SK-N-SH (cell line): ENCODE measurements around the gene NCKAP5. TPM values are rescaled to one million over a fixed set of nuclear protein-coding genes. Genes with fewer than 3 reads are reported as not detected.

Experiments
- CTCF ChIA-PET: fragments of 300-600, 350-600 bp; formaldehyde crosslinking; extraction: SDS; loops from one replicate; lab custom pipeline; 2021; lab: Yijun Ruan, JAX
- POLR2A ChIA-PET: fragments of 350-600 bp; sonication (Branson Sonifier 250); formaldehyde crosslinking; extraction: SDS; loops from one replicate; lab custom pipeline; 2020; ENCODE audit warnings: antibody characterized with exemption, inconsistent platforms; lab: Yijun Ruan, JAX
- DNase-seq: peaks from one replicate; pipeline ENCODE4 v3.0.0; 2012
- H2AFZ ChIP-seq: fragments of 200-600 bp; sonication (generic); 2 replicates; pipeline ENCODE4 v1.8.1; 2016; ENCODE audit warnings: antibody characterized with exemption, mild to moderate bottlenecking, low read depth
- H3F3A ChIP-seq: fragments of 200-600 bp; sonication (generic); replicated peaks from 2 replicates; pipeline ENCODE3; 2016; ENCODE audit warnings: antibody characterized with exemption, mild to moderate bottlenecking; ENCODE audit not compliant: insufficient read depth
- H3K27ac ChIP-seq, 2 experiments: fragments of 200-500 bp in 1 of 2; fragments of 200-600 bp in 1 of 2; sonication (Bioruptor generic) in 1 of 2; sonication (generic), shearing (Covaris generic) in 1 of 2; 2 replicates each; pipeline versions ENCODE4 v1.5.1 to v1.6.1; 2014 to 2016; ENCODE audit warnings: low read depth in 2 of 2, inconsistent platforms in 1 of 2, low read length in 1 of 2, mild to moderate bottlenecking in 1 of 2, mixed read lengths in 1 of 2
- H3K27me3 ChIP-seq: fragments of 200-600 bp; sonication (generic), shearing (Covaris generic); 2 replicates; pipeline ENCODE4 v1.6.1; 2016; ENCODE audit warnings: mixed run types; ENCODE audit not compliant: insufficient read depth
- H3K36me3 ChIP-seq, 2 experiments: fragments of 200-500 bp in 1 of 2; fragments of 200-600 bp in 1 of 2; sonication (Bioruptor generic) in 1 of 2; sonication (generic) in 1 of 2; replicated peaks in 1 of 2; 2 replicates each; pipeline versions ENCODE3 to v1.5.1; 2014 to 2016; ENCODE audit warnings: low read length in 1 of 2, mild to moderate bottlenecking in 1 of 2; ENCODE audit not compliant: insufficient read depth in 2 of 2, control insufficient read depth in 1 of 2
- H3K4me1 ChIP-seq, 2 experiments: fragments of 200-500 bp in 1 of 2; fragments of 200-600 bp in 1 of 2; sonication (Bioruptor generic) in 1 of 2; sonication (generic), shearing (Covaris generic) in 1 of 2; 2 replicates each; pipeline versions ENCODE4 v1.5.1 to v1.6.1; 2014 to 2016; ENCODE audit warnings: low read depth in 1 of 2, low read length in 1 of 2, mixed run types in 1 of 2; ENCODE audit not compliant: insufficient read depth in 2 of 2, control insufficient read depth in 1 of 2
- H3K4me2 ChIP-seq: fragments of 200-600 bp; sonication (generic), shearing (Covaris generic); 2 replicates; pipeline ENCODE4 v1.6.1; 2017; ENCODE audit warnings: mixed run types
- H3K4me3 ChIP-seq, 2 experiments: fragments of 200-500 bp in 1 of 2; fragments of 200-600 bp in 1 of 2; sonication (Bioruptor generic) in 1 of 2; sonication (generic), shearing (Covaris generic) in 1 of 2; 2 replicates each; pipeline versions ENCODE4 v1.5.1 to v1.8.1; 2014 to 2016; ENCODE audit warnings: low read depth in 2 of 2, inconsistent platforms in 1 of 2, low read length in 1 of 2, mild to moderate bottlenecking in 1 of 2, mixed read lengths in 1 of 2, moderate library complexity in 1 of 2
- H3K79me2 ChIP-seq: fragments of 200-600 bp; sonication (generic); 2 replicates; pipeline ENCODE4 v1.8.1; 2017; ENCODE audit warnings: mild to moderate bottlenecking; ENCODE audit not compliant: insufficient read depth
- H3K9ac ChIP-seq: fragments of 200-600 bp; sonication (generic); 2 replicates; pipeline ENCODE4 v1.6.1; 2017; ENCODE audit warnings: mixed run types
- H3K9me2 ChIP-seq: fragments of 200-600 bp; sonication (generic); 2 replicates; pipeline ENCODE4 v1.6.1; 2017; ENCODE audit warnings: mixed run types
- H3K9me3 ChIP-seq: fragments of 200-600 bp; sonication (generic); 2 replicates; pipeline ENCODE4 v1.6.1; 2017; ENCODE audit warnings: mixed run types, mild to moderate bottlenecking, moderate library complexity
- H4K20me1 ChIP-seq: fragments of 200-600 bp; sonication (generic); 2 replicates; pipeline ENCODE4 v1.6.1; 2017; ENCODE audit warnings: mild to moderate bottlenecking, mixed run types; ENCODE audit not compliant: insufficient read depth
- EP300 ChIP-seq, 2 experiments: IDR thresholded peaks; 2 replicates each; pipeline versions ENCODE4 v1.4.0 to v1.6.1; 2012; ENCODE audit warnings: borderline replicate concordance in 1 of 2, low read depth in 1 of 2, low read length in 1 of 2
- MEF2A ChIP-seq: IDR thresholded peaks from 2 replicates; pipeline ENCODE4 v1.4.0; 2012; ENCODE audit warnings: low read depth, borderline replicate concordance
- NFIC ChIP-seq: IDR thresholded peaks from 2 replicates; pipeline ENCODE4 v1.4.0; 2012; ENCODE audit warnings: borderline replicate concordance
- NRF1 ChIP-seq: IDR thresholded peaks from 2 replicates; pipeline ENCODE4 v1.6.1; 2012; ENCODE audit warnings: low read depth, mild to moderate bottlenecking, low read length
- RAD21 ChIP-seq: IDR thresholded peaks from 2 replicates; pipeline ENCODE4 v1.6.1; 2012; ENCODE audit warnings: mild to moderate bottlenecking, low read length
- RFX5 ChIP-seq: IDR thresholded peaks from 2 replicates; pipeline ENCODE4 v1.6.1; 2012; ENCODE audit warnings: mild to moderate bottlenecking, improper control_type of control experiment, low read length
- SMC3 ChIP-seq: IDR thresholded peaks from 2 replicates; pipeline ENCODE4 v1.6.1; 2012; ENCODE audit warnings: low read depth, low read length, improper control_type of control experiment
- TAF1 ChIP-seq: IDR thresholded peaks from 2 replicates; pipeline ENCODE4 v1.6.1; 2012; ENCODE audit warnings: low read depth, mild to moderate bottlenecking, low read length, moderate library complexity, borderline replicate concordance
- USF1 ChIP-seq: IDR thresholded peaks from 2 replicates; pipeline ENCODE4 v1.4.0; 2012; ENCODE audit warnings: low read depth, borderline replicate concordance
- WGBS: methylation state at CpG from one replicate; pipeline ENCODE4 v1.1.6; 2017; ENCODE audit warnings: low lambda C conversion rate; 5-methylcytosine and 5-hydroxymethylcytosine counted together
- polyA plus RNA-seq, 3 experiments: library from polyadenylated mRNA; depleted of rRNA; stranded (reverse); fragments of >200 nt; gene quantifications; 2 replicates each; pipeline ENCODE4 v1.2.3, GENCODE V29; 2012
- TF ChIP-seq, protein P1 (sequence below): IDR thresholded peaks from 2 replicates; pipeline ENCODE4 v1.4.0; 2012; ENCODE audit warnings: low read depth
- TF ChIP-seq, protein P2 (sequence below): IDR thresholded peaks from 2 replicates; pipeline ENCODE4 v1.4.0; 2012; ENCODE audit warnings: low read depth, borderline replicate concordance
- TF ChIP-seq, protein P3 (sequence below): IDR thresholded peaks from 2 replicates; pipeline ENCODE4 v1.6.1; 2012; ENCODE audit warnings: mild to moderate bottlenecking, low read depth, low read length, moderate library complexity
- TF ChIP-seq, protein P4 (sequence below): fragments of 200-600 bp; sonication (generic); IDR thresholded peaks from 2 replicates; pipeline ENCODE4 v1.6.1; 2017; ENCODE audit warnings: antibody characterized with exemption, mild to moderate bottlenecking, moderate library complexity

NCKAP5 gene
- polyA plus RNA-seq, 1 of the 3 experiments (the other 2 are of a cell fraction) = 0.02 TPM

GRCh38 chr2:133561045-133561852, 7.0 kb downstream of the NCKAP5 start:
- Histone ChIP-seq H3K27me3 (no peaks in the 10 kb centered on the region), H3K79me2 (no peaks in the 10 kb centered on the region), H3K9ac (no peak overlapping the region)
- peak; percentile 88 for TF ChIP-seq RAD21
- no peak for TF ChIP-seq RFX5
- no peak for TF ChIP-seq EP300 (IDR thresholded peaks at IDR 0.05; ENCODE audit: borderline replicate concordance in 1 of 2, low read depth in 1 of 2, low read length in 1 of 2)
- TF ChIP-seq, protein P1, sequence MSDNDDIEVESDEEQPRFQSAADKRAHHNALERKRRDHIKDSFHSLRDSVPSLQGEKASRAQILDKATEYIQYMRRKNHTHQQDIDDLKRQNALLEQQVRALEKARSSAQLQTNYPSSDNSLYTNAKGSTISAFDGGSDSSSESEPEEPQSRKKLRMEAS = no peak
- TF ChIP-seq, protein P2, sequence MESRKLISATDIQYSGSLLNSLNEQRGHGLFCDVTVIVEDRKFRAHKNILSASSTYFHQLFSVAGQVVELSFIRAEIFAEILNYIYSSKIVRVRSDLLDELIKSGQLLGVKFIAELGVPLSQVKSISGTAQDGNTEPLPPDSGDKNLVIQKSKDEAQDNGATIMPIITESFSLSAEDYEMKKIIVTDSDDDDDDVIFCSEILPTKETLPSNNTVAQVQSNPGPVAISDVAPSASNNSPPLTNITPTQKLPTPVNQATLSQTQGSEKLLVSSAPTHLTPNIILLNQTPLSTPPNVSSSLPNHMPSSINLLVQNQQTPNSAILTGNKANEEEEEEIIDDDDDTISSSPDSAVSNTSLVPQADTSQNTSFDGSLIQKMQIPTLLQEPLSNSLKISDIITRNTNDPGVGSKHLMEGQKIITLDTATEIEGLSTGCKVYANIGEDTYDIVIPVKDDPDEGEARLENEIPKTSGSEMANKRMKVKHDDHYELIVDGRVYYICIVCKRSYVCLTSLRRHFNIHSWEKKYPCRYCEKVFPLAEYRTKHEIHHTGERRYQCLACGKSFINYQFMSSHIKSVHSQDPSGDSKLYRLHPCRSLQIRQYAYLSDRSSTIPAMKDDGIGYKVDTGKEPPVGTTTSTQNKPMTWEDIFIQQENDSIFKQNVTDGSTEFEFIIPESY = no peak
- peak; percentile 54; the same call in 1 of the 2 replicates for TF ChIP-seq NFIC
- TF ChIP-seq SMC3 = peak; percentile 75
- TF ChIP-seq NRF1 = no peak
- TF ChIP-seq MEF2A = no peak
- TF ChIP-seq, protein P3, sequence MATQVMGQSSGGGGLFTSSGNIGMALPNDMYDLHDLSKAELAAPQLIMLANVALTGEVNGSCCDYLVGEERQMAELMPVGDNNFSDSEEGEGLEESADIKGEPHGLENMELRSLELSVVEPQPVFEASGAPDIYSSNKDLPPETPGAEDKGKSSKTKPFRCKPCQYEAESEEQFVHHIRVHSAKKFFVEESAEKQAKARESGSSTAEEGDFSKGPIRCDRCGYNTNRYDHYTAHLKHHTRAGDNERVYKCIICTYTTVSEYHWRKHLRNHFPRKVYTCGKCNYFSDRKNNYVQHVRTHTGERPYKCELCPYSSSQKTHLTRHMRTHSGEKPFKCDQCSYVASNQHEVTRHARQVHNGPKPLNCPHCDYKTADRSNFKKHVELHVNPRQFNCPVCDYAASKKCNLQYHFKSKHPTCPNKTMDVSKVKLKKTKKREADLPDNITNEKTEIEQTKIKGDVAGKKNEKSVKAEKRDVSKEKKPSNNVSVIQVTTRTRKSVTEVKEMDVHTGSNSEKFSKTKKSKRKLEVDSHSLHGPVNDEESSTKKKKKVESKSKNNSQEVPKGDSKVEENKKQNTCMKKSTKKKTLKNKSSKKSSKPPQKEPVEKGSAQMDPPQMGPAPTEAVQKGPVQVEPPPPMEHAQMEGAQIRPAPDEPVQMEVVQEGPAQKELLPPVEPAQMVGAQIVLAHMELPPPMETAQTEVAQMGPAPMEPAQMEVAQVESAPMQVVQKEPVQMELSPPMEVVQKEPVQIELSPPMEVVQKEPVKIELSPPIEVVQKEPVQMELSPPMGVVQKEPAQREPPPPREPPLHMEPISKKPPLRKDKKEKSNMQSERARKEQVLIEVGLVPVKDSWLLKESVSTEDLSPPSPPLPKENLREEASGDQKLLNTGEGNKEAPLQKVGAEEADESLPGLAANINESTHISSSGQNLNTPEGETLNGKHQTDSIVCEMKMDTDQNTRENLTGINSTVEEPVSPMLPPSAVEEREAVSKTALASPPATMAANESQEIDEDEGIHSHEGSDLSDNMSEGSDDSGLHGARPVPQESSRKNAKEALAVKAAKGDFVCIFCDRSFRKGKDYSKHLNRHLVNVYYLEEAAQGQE = no peak
- no peak for TF ChIP-seq USF1
- no peak for TF ChIP-seq TAF1
- TF ChIP-seq, protein P4, sequence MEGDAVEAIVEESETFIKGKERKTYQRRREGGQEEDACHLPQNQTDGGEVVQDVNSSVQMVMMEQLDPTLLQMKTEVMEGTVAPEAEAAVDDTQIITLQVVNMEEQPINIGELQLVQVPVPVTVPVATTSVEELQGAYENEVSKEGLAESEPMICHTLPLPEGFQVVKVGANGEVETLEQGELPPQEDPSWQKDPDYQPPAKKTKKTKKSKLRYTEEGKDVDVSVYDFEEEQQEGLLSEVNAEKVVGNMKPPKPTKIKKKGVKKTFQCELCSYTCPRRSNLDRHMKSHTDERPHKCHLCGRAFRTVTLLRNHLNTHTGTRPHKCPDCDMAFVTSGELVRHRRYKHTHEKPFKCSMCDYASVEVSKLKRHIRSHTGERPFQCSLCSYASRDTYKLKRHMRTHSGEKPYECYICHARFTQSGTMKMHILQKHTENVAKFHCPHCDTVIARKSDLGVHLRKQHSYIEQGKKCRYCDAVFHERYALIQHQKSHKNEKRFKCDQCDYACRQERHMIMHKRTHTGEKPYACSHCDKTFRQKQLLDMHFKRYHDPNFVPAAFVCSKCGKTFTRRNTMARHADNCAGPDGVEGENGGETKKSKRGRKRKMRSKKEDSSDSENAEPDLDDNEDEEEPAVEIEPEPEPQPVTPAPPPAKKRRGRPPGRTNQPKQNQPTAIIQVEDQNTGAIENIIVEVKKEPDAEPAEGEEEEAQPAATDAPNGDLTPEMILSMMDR = peak; percentile 83
- TF ChIP-seq, all 33 proteins: peak for 4
- H3K36me3 ChIP-seq = no peaks in the 10 kb centered on the region
- H4K20me1 ChIP-seq = no peaks in the 10 kb centered on the region
- H3K9me2 ChIP-seq = no peaks in the 10 kb centered on the region
- no peak overlapping the region; a peak in 1 of 4 replicates for H3K4me3 ChIP-seq
- WGBS = 27% methylated on average over 3 of the region's 3 CpGs
- H3F3A ChIP-seq = no peaks in the 10 kb centered on the region
- CTCF ChIA-PET = interaction anchor here (0.5 to 3.7 kb wide), 57 partner anchors 13 to 1186 kb away, joined by 3 to 31 read pairs (median 3); no protein-coding TSS in a partner anchor
- peak overlapping the region; percentile 36; the same call in 1 of the 2 replicates for H2AFZ ChIP-seq
- no peaks in the 10 kb centered on the region for H3K9me3 ChIP-seq
- DNase-seq = peak; percentile 41
- peaks cover 0 to 13% of the 10 kb centered on the region in 2 experiments; a peak in 1 of 4 replicates for H3K4me1 ChIP-seq
- POLR2A ChIA-PET = no interaction called here
- no peak overlapping the region for H3K27ac ChIP-seq
- H3K4me2 ChIP-seq = no peak overlapping the region
